ENCODE measurements around the gene LPP. TPM values are rescaled to one million over a fixed set of nuclear protein-coding genes. Genes with fewer than 3 reads are reported as not detected.

The LPP gene
- total RNA-seq, 1 experiment from 2014 or later: 264 TPM

- Mint-ChIP-seq H3K36me3 (ENCODE audit: insufficient read depth, unreplicated experiment) (peaks cover 31% of the 10 kb centered on the region), H3K4me3 (ENCODE audit: low read depth, unreplicated experiment) (peak overlapping the region; percentile 31), H3K27ac (ENCODE audit: unreplicated experiment) (peak overlapping the region; percentile 81), H3K9me3 (ENCODE audit: low read depth, unreplicated experiment) (no peaks in the 10 kb centered on the region), H3K27me3 (ENCODE audit: unreplicated experiment) (no peaks in the 10 kb centered on the region), H3K4me1 (ENCODE audit: low read depth, unreplicated experiment) (peaks cover 67% of the 10 kb centered on the region)
- no peak for TF ChIP-seq CTCF (IDR thresholded peaks at IDR 0.05; ENCODE audit: unreplicated experiment)
- intact Hi-C loops (cut with micrococcal nuclease; ENCODE audit: unreplicated experiment): loop anchor here (5.0 to 10.0 kb wide), 3 partner anchors 68 to 264 kb away; no protein-coding TSS in a partner anchor
- BruUV-seq (replicated peaks): no TSS peak
- CTCF ChIA-PET: interaction anchor here (0.5 to 1.6 kb wide), 16 partner anchors 16 to 556 kb away, joined by 3 to 6 read pairs (median 3); partner anchors contain the start of gene BCL6
- peak; percentile 59 for DNase-seq
Observed at GRCh38 chr3:188299068-188299467, 145.1 kb downstream of the LPP start.

- CTCF ChIA-PET: interaction anchor here (0.5 to 1.4 kb wide), 12 partner anchors 15 to 556 kb away, joined by 3 to 6 read pairs (median 4); no protein-coding TSS in a partner anchor
- BruUV-seq (replicated peaks): TSS peak; percentile 66
- Mint-ChIP-seq H3K36me3 (ENCODE audit: insufficient read depth, unreplicated experiment) (peaks cover 29% of the 10 kb centered on the region), H3K27ac (ENCODE audit: unreplicated experiment) (peak overlapping the region; percentile 81), H3K4me1 (ENCODE audit: low read depth, unreplicated experiment) (peaks cover 60% of the 10 kb centered on the region), H3K9me3 (ENCODE audit: low read depth, unreplicated experiment) (no peaks in the 10 kb centered on the region), H3K27me3 (ENCODE audit: unreplicated experiment) (no peaks in the 10 kb centered on the region), H3K4me3 (ENCODE audit: low read depth, unreplicated experiment) (peak overlapping the region; percentile 31)
- TF ChIP-seq CTCF (IDR thresholded peaks at IDR 0.05; ENCODE audit: unreplicated experiment): no peak
- DNase-seq: no peak
- intact Hi-C loops (cut with micrococcal nuclease; ENCODE audit: unreplicated experiment): loop anchor here (5.0 to 10.0 kb wide), 3 partner anchors 68 to 265 kb away; no protein-coding TSS in a partner anchor
Observed at GRCh38 chr3:188299708-188300107, 145.8 kb downstream of the LPP start.

GRCh38 chr3:188301147-188301546, 147.2 kb downstream of the LPP start:
- TF ChIP-seq CTCF (IDR thresholded peaks at IDR 0.05; ENCODE audit: unreplicated experiment): no peak
- H3K4me1 Mint-ChIP-seq (ENCODE audit: low read depth, unreplicated experiment): peaks cover 46% of the 10 kb centered on the region
- no peak for DNase-seq
- intact Hi-C loops (cut with micrococcal nuclease; ENCODE audit: unreplicated experiment): no loop called here
- no peak overlapping the region for H3K27ac Mint-ChIP-seq (ENCODE audit: unreplicated experiment)
- H3K27me3 Mint-ChIP-seq (ENCODE audit: unreplicated experiment): no peaks in the 10 kb centered on the region
- CTCF ChIA-PET: interaction anchor here (0.6 kb wide), 1 partner anchor 316 kb away, joined by 3 read pairs; no protein-coding TSS in a partner anchor
- H3K4me3 Mint-ChIP-seq (ENCODE audit: low read depth, unreplicated experiment): no peak overlapping the region
- H3K36me3 Mint-ChIP-seq (ENCODE audit: insufficient read depth, unreplicated experiment): peaks cover 25% of the 10 kb centered on the region
- no peaks in the 10 kb centered on the region for H3K9me3 Mint-ChIP-seq (ENCODE audit: low read depth, unreplicated experiment)
- BruUV-seq (replicated peaks): no TSS peak

GRCh38 chr3:188303286-188303799, 149.4 kb downstream of the LPP start:
- intact Hi-C loops (cut with micrococcal nuclease; ENCODE audit: unreplicated experiment): no loop called here
- BruUV-seq (replicated peaks): no TSS peak
- H3K27me3 Mint-ChIP-seq (ENCODE audit: unreplicated experiment): no peaks in the 10 kb centered on the region
- CTCF ChIA-PET: no interaction called here
- H3K9me3 Mint-ChIP-seq (ENCODE audit: low read depth, unreplicated experiment): no peaks in the 10 kb centered on the region
- H3K36me3 Mint-ChIP-seq (ENCODE audit: insufficient read depth, unreplicated experiment): peaks cover 10% of the 10 kb centered on the region
- no peak overlapping the region for H3K27ac Mint-ChIP-seq (ENCODE audit: unreplicated experiment)
- H3K4me3 Mint-ChIP-seq (ENCODE audit: low read depth, unreplicated experiment): no peak overlapping the region
- no peak for DNase-seq
- H3K4me1 Mint-ChIP-seq (ENCODE audit: low read depth, unreplicated experiment): peaks cover 24% of the 10 kb centered on the region
- no peak for TF ChIP-seq CTCF (IDR thresholded peaks at IDR 0.05; ENCODE audit: unreplicated experiment)
